ENCODE results near the gene MAP2K6. TPM values are rescaled to one million over a fixed set of nuclear protein-coding genes. Genes with fewer than 3 reads are reported as not detected.
A peak's percentile ranks its signal among the peaks of the same experiment; 100 is the strongest.

Gene MAP2K6
- total RNA-seq, 1 experiment from 2014 or later: 17.7 TPM

- no peaks in the 10 kb centered on the region for H3K9me3 ChIP-seq (ENCODE audit: control insufficient read depth, low read depth, low read length)
Measured at GRCh38 chr17:69470702-69471101, 56.2 kb downstream of the MAP2K6 start.

More at GRCh38 chr17:69470702-69471101, 56.2 kb downstream of the MAP2K6 start:
- DNase-seq: no peak
- H3K4ac ChIP-seq (ENCODE audit: low read depth, low read length): no peak overlapping the region
- no peak overlapping the region for H2AK5ac ChIP-seq (ENCODE audit: insufficient read length, low read length)
- H3K27me3 ChIP-seq (ENCODE audit: insufficient read depth, low read length): no peaks in the 10 kb centered on the region
- H4K8ac ChIP-seq (replicated peaks; ENCODE audit: insufficient read length, low read depth, low read length): no peak overlapping the region
- H2BK15ac ChIP-seq (ENCODE audit: low read depth, low read length): no peak overlapping the region
- no peak overlapping the region for H3K27ac ChIP-seq (ENCODE audit: insufficient read length, low read depth, low read length)
- no peaks in the 10 kb centered on the region; the same call in 1 of the 2 replicates for H3K27me3 Mint-ChIP-seq (ENCODE audit: low read depth)
- H4K20me1 ChIP-seq (ENCODE audit: control insufficient read depth, insufficient read depth, insufficient read length): no peaks in the 10 kb centered on the region
- WGBS (ENCODE audit: extremely low coverage, insufficient read length, low lambda C conversion rate): no CpG with 5 or more reads among the region's 2 CpGs
- peaks cover 21 to 28% of the 10 kb centered on the region in 2 experiments for H3K4me1 Mint-ChIP-seq
- H2BK5ac ChIP-seq (ENCODE audit: insufficient read length, low read length): no peak overlapping the region
- no peak overlapping the region for H4K91ac ChIP-seq (ENCODE audit: insufficient read length, low read depth, low read length)
- no peak overlapping the region for H3K14ac ChIP-seq (ENCODE audit: insufficient read depth, low read length)
- no peak overlapping the region for H3K56ac ChIP-seq (ENCODE audit: insufficient read length, low read depth, low read length)
- H2AFZ ChIP-seq (ENCODE audit: low read length): no peak overlapping the region
- H3K4me1 ChIP-seq (ENCODE audit: insufficient read depth, low read length): peaks cover 10% of the 10 kb centered on the region; the same call in 1 of the 2 replicates
- no peak overlapping the region for H4K5ac ChIP-seq (ENCODE audit: insufficient read length, low read depth, low read length)
- H3K79me2 ChIP-seq (ENCODE audit: insufficient read depth, low read length): no peaks in the 10 kb centered on the region
- no peak overlapping the region for H3K4me2 ChIP-seq (ENCODE audit: insufficient read depth, insufficient read length, low read length)
- no peaks in the 10 kb centered on the region for H3K79me1 ChIP-seq (ENCODE audit: insufficient read depth, low read depth, low read length, poor library complexity, severe bottlenecking)
- H3T11ph ChIP-seq (ENCODE audit: low read length): no peak overlapping the region
- TF ChIP-seq CTCF (conservative IDR thresholded peaks at IDR 0.05): no peak
- no peak overlapping the region for H2BK120ac ChIP-seq (ENCODE audit: low read depth, low read length, poor library complexity, severe bottlenecking)
- H3K9ac ChIP-seq (ENCODE audit: extremely low read depth, insufficient read length, low read length): no peak overlapping the region
- no peak overlapping the region for H3K23ac ChIP-seq (ENCODE audit: insufficient read length, low read depth, low read length)
- H3K23me2 ChIP-seq (ENCODE audit: insufficient read length, low read depth, low read length, poor library complexity, severe bottlenecking): no peaks in the 10 kb centered on the region
- no peak overlapping the region for H2BK12ac ChIP-seq (ENCODE audit: insufficient read length, low read depth, low read length)
- H3K9me3 Mint-ChIP-seq: no peaks in the 10 kb centered on the region; a peak in 2 of 5 replicates
- peaks cover 4 to 23% (median 23%) of the 10 kb centered on the region in 3 experiments for H3K36me3 Mint-ChIP-seq (ENCODE audit: insufficient read depth in 1 of 3, low read depth in 3 of 3)
- no peak overlapping the region for H3K18ac ChIP-seq (ENCODE audit: insufficient read length, low read depth, low read length)
- peak overlapping the region in 1 of 3 experiments; percentile 56; a peak in 1 of 7 replicates for H3K27ac Mint-ChIP-seq
- no peak overlapping the region for H3K4me3 Mint-ChIP-seq
- H2BK20ac ChIP-seq (ENCODE audit: low read depth, low read length, poor library complexity, severe bottlenecking): no peak overlapping the region
